Type B pancreatic cell (in vitro differentiated cells): Measurements from ENCODE around the gene MED8. TPM values are rescaled to one million over a fixed set of nuclear protein-coding genes. Genes with fewer than 3 reads are reported as not detected.

Experiments
- DNase-seq: peaks from one replicate; pipeline ENCODE4 v3.0.0; 2021; ENCODE audit warnings: mixed read lengths; ENCODE audit not compliant: unreplicated experiment; ENCODE audit errors: extremely low spot score
- H3K27ac Mint-ChIP-seq: 2 replicates; pipeline ENCODE4 v1.8.0; 2021; ENCODE audit warnings: mild to moderate bottlenecking, mixed read lengths
- H3K27me3 Mint-ChIP-seq: 2 replicates; pipeline ENCODE4 v1.8.0; 2021; ENCODE audit warnings: mixed read lengths
- H3K36me3 Mint-ChIP-seq: 2 replicates; pipeline ENCODE4 v1.8.0; 2021; ENCODE audit warnings: mixed read lengths
- H3K4me1 Mint-ChIP-seq: one replicate; pipeline ENCODE4 v1.8.0; 2021; ENCODE audit warnings: mixed read lengths; ENCODE audit not compliant: unreplicated experiment
- H3K4me3 Mint-ChIP-seq: 2 replicates; pipeline ENCODE4 v1.8.0; 2021; ENCODE audit warnings: mild to moderate bottlenecking, mixed read lengths
- H3K9me3 Mint-ChIP-seq: 2 replicates; pipeline ENCODE4 v1.8.0; 2021; ENCODE audit warnings: mixed read lengths
- CTCF ChIP-seq: fragments of 200-600 bp; sonication (generic); conservative IDR thresholded peaks from 2 replicates; pipeline ENCODE4 v1.5.0; 2021; ENCODE audit warnings: antibody characterized with exemption, mild to moderate bottlenecking
- total RNA-seq: library from RNA; stranded (reverse); gene quantifications from 2 replicates; pipeline ENCODE4 v1.2.1, GENCODE V29; 2021; ENCODE audit warnings: low replicate concordance

The MED8 gene
- total RNA-seq, 1 donor from 2014 or later = 37.2 TPM

- Mint-ChIP-seq H3K36me3 (peaks cover 4% of the 10 kb centered on the region), H3K27me3 (no peaks in the 10 kb centered on the region), H3K4me3 (no peak overlapping the region), H3K27ac (no peak overlapping the region), H3K4me1 (peaks cover 12% of the 10 kb centered on the region), H3K9me3 (no peaks in the 10 kb centered on the region)
- no peak for TF ChIP-seq CTCF
- DNase-seq = no peak
Observed at GRCh38 chr1:43354936-43355335, 34.7 kb downstream of the MED8 start.

GRCh38 chr1:43354471-43354870 is 35.1 kb downstream of the MED8 start:
- no peaks in the 10 kb centered on the region for H3K27me3 Mint-ChIP-seq
- H3K36me3 Mint-ChIP-seq = no peaks in the 10 kb centered on the region
- TF ChIP-seq CTCF = no peak
- peaks cover 12% of the 10 kb centered on the region for H3K4me1 Mint-ChIP-seq
- no peak overlapping the region for H3K4me3 Mint-ChIP-seq
- no peak overlapping the region for H3K27ac Mint-ChIP-seq
- DNase-seq = no peak
- H3K9me3 Mint-ChIP-seq = no peaks in the 10 kb centered on the region

- Mint-ChIP-seq H3K9me3 (no peaks in the 10 kb centered on the region), H3K27me3 (peaks cover 2% of the 10 kb centered on the region), H3K4me3 (no peak overlapping the region), H3K4me1 (peaks cover 10% of the 10 kb centered on the region), H3K27ac (peak overlapping the region; percentile 19), H3K36me3 (no peaks in the 10 kb centered on the region)
- TF ChIP-seq CTCF = no peak
- no peak for DNase-seq
Observed at GRCh38 chr1:43352881-43353280, 36.7 kb downstream of the MED8 start.

- peak overlapping the region; percentile 19 for H3K27ac Mint-ChIP-seq
- H3K36me3 Mint-ChIP-seq = no peaks in the 10 kb centered on the region
- H3K27me3 Mint-ChIP-seq = peaks cover 4% of the 10 kb centered on the region
- no peaks in the 10 kb centered on the region for H3K9me3 Mint-ChIP-seq
- no peak for TF ChIP-seq CTCF
- no peak overlapping the region for H3K4me3 Mint-ChIP-seq
- H3K4me1 Mint-ChIP-seq = peaks cover 7% of the 10 kb centered on the region
- DNase-seq = no peak
Observed at GRCh38 chr1:43352351-43352705, 37.3 kb downstream of the MED8 start.

- no peaks in the 10 kb centered on the region for H3K9me3 Mint-ChIP-seq
- no peak overlapping the region for H3K4me3 Mint-ChIP-seq
- peaks cover 7% of the 10 kb centered on the region for H3K4me1 Mint-ChIP-seq
- DNase-seq = no peak
- no peaks in the 10 kb centered on the region for H3K36me3 Mint-ChIP-seq
- no peak for TF ChIP-seq CTCF
- H3K27me3 Mint-ChIP-seq = peaks cover 4% of the 10 kb centered on the region
- H3K27ac Mint-ChIP-seq = no peak overlapping the region
Observed at GRCh38 chr1:43351421-43352350, 37.9 kb downstream of the MED8 start.
